HG02642 (cell line): ENCODE measurements around the gene MYRIP.
"Not testable (repeated sequence)": the region's sequence is repeated elsewhere in the genome, so short reads cannot be mapped to it uniquely, and the experiment has no call there.

ENCODE experiments used
- ATAC-seq: cut with Tn5 transposase; IDR thresholded peaks from one replicate; pipeline ENCODE4 v1.9.1; 2021; ENCODE audit warnings: mild to moderate bottlenecking; ENCODE audit not compliant: unreplicated experiment, poor library complexity

The MYRIP gene

DNA sequence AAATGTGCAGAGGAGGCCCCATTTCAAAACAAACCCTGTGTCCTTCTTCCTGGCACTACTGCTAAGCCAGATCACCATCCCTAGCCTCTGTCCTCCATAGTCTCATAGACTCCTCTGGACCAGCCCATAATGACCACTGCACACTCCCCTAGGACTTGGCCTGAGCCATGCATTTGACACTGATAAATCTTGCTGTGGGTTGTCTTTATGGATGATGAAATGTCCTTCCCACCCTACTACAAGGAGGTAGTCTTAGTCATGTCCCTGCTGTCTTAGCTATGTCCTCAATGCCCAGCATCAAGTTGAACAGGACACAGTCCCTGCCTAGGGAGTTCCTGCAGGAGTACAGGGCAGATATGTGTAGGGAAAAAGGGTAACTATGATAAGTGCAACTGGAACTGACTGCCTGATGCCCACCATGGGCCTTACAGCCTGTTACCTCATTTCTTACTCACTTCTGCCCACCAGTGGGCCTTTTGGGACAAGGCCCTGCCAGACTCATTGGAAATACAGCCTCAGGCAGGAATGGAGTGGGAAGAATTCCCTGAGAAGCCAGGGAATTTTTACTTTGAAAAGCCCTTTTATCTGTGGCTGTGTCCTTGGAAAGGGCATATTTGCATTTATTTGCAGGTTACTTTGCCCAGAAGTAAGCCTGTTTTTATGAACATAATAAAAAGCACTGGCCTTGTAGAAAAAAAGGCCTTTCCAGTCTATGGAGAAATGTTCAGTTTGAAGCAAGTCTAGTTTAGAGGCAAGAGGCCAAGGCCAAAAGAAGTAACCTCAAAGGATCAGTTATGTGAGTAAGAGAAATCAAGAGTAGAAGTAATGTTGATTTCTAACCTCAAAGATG is 300.5 kb downstream of the MYRIP start:
- no peak for ATAC-seq

- ATAC-seq = no peak
Measured at GRCh38 chr3:40116478-40117177, 307.2 kb downstream of the MYRIP start.

- no peak for ATAC-seq
Measured at GRCh38 chr3:40118091-40118490, 308.7 kb downstream of the MYRIP start.

- ATAC-seq = no peak
Measured at GRCh38 chr3:40120067-40120692, 310.8 kb downstream of the MYRIP start.

- ATAC-seq = no peak
Measured at GRCh38 chr3:40120806-40121205, 311.4 kb downstream of the MYRIP start.

DNA sequence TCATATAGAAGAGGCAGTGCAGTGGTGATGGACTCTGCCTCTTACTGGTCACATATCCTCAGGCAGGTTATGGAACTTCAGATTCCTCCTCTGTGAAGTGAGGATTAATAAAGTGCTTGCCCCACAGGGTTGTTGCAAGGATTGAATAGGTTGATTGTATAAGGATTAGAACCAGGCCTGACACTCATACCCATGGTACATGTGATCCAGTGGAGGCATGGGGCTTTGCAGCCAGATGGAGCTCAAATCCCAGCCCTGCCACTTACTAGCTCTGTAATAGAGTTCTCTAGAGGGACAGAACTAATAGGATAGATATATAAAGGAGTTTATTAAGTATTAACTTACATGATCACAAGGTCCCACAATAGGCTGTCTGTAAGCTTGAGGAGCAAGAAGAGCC is 315.5 kb downstream of the MYRIP start:
- no peak for ATAC-seq

GRCh38 chr3:40128166-40128565 is 318.8 kb downstream of the MYRIP start:
- no peak for ATAC-seq

DNA sequence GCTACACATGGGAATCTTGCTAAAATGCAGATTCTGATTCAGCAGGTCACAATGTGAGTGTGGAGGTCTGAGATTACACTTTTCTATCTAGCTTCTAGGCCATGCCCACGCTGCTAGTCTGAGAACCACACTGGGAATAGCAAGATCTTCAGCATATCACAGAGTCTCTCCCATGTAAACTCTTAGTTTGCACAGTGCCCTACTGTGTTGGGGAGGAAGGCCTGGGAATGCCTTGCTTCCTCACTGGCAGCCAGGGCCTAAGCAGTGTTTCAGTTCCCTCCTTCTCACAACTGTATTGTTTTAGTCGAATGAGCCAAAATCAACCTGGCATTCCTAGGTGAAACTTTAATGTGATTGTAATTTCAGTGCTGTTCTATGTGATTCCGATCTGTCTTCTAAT is 320.1 kb downstream of the MYRIP start:
- ATAC-seq = no peak

GRCh38 chr3:40129981-40130380 is 320.6 kb downstream of the MYRIP start:
- no peak for ATAC-seq

GRCh38 chr3:40130721-40131120 is 321.3 kb downstream of the MYRIP start:
- ATAC-seq = no peak

DNA sequence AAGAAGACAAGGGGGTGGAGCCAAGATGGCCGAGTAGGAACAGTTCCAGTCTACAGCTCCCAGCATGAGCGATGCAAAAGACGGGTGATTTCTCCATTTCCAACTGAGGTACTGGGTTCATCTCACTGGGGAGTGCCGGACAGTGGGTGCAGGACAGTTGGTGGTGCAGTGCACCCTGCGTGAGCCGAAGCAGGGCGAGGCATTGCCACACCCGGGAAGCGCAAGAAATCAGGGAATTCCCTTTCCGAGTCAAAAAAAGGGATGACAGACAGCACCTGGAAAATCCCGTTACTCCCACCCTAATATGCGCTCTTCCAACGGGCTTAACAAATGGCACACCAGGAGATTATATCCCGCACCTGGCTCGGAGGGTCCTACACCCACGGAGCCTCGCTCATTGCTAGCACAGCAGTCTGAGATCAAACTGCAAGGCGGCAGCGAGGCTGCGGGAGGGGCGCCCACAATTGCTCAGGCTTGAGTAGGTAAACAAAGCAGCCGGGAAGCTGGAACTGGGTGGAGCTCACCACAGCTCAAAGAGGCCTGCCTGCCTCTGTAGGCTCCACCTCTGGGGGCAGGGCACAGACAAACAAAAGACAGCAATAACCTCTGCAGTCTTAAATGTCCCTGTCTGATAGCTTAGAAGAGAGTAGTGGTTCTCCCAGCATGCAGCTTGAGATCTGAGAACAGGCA is 324.6 kb downstream of the MYRIP start:
- not testable (repeated sequence) for ATAC-seq

DNA sequence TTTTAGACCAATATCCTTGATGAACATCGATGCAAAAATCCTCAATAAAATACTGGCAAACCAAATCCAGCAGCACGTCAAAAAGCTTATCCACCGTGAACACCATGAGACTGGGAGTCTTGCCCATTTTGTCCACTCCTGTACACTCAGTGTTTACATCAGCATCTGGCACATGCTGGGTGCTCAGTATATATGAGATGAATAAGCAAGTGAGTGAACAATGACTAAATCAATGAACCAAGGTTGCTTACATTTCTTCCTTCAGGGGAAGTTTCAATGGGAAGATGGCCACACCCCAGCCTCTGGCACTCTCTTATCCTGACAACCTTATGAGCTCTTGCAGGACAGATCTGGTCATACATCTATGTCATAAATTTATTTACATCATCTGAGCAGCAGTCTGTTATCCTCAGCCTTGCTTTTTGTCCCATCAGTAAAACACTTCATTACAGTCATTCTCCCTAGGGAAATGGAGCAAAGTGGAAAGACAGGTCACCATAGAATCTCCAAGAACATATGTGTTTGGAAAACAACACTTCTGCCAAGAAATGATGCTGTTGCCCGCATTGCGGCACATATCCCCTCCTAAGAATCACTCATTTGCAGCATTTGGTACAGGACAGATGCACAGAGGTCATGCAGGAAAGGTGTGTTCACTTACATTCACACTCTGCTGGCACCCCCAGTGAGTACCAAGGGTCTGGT is 328.3 kb downstream of the MYRIP start:
- ATAC-seq = no peak

DNA sequence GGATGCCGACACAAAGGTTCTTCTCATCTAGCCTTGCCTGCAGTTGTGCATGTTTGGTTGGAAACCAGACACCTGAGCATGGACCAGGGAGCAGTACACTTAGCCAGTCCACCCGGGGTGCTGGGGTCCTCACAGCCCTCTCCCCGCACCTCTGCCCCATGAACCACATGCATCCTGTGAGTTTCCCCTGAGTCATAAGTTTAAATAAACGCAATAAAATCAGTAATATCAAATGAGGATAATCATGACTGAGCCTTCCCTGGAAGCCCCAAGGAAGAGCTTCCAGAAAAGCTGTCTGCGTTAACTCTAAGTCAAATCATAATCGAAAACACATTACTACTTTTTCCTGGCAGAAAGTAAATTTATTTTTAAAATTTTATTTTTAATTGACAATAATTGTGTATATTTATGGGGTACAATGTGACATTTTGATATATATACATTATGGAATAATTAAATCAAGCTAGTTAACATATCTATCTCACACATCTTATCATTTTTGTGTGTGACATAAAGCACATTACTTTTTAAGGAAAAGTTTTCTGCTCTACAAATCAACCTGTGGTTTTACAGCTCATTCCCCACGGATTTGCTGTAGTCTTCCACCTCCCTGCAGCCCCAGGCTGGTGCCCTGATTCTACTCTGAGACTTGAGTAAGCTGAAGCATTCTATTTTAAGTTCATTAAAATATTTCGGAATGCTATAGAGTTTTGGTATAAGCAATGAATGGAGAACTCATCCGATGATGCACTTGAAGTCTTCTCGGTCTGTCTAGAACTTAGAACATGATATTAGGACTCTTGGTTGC is 334.1 kb downstream of the MYRIP start:
- no peak for ATAC-seq

DNA sequence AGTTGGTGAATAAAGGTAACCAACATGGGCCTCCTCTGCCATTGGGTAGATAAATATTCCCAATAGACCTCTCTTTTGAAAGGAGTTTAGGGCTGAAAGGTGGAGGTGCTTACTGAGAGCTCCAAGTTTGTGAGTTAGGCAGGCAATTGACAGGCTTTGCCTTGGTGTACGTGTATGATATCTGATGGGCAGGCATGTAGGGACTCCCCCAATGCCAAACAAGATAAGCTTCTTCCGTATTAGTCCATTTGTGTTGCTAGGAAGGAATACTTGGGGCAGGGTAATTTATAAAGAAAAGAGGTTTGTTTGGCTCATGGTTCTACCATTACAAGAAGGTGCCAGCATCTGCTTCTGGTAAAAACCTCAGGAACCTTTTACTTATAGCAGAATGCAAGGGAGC is 339.4 kb downstream of the MYRIP start:
- no peak for ATAC-seq

DNA sequence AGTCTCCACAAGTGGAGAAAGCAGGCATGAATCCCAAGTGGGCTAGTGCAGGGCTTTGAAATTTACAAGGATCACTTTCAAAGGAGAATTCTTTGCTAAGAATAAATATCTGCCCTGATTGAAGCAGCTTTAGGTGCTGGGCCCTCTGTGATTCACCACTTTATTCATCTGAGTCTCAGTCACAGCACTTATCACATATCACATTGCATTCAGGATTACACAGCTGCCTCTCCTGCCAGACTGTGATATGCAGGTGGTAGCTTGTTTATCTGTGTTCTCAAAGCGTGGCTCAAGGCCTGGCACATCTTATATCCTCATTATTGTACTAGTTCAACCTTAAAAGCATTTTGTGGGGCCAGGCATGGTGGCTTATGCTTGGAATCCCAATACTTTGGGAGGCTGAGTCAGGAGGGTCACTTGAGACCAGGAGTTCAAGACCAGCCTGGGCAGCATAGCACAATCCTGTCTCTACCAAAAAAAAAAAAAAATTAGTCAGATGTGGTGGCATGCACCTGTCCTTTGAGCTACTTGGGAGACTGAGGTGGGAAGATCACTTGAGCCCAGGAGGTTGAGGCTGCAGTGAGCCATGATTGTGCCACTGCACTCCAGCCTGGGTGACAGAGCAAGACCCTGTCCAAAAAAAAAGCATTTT is 343.2 kb downstream of the MYRIP start:
- ATAC-seq = no peak

DNA sequence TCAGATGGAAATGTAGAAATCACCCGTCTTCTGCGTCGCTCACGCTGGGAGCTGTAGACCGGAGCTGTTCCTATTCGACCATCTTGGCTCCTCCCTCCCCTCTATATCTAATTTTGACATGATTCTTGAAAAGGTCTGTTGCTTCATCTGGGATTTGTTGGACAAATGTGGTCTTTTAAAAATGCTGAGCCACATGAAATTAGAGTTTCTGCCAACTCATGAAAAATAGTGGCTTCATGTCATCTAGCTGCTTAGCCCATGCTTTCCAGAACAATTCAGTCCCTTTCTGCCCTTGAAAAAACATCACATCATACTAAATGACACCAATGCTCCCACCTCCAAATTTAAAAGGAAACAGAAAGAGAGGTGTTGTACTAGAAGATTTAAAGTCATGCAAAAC is 351.5 kb downstream of the MYRIP start:
- no peak for ATAC-seq

- no peak for ATAC-seq
Measured at GRCh38 chr3:40162616-40163015, 353.2 kb downstream of the MYRIP start.

- ATAC-seq = no peak
Measured at GRCh38 chr3:40166997-40167396, 357.6 kb downstream of the MYRIP start.

DNA sequence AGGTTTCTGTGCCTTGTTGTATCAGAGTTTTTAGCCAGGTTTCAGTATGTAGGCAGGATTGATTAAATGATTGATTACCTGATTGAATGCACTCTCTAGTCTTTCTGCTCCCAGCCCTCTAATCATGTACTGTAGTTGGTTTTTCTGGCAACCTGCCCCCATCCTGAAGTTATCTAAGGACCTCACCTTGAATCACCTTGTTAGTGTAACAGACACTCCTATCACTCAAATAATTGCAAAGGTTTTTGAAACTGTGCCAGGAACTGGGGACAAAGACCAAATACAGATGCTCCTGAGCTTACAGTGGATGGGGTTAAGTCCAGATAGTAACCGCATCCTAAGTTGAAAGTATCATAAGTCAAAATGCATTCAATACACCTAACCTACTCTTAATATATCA is 358.5 kb downstream of the MYRIP start:
- no peak for ATAC-seq
